Left renal pelvis (tissue), 4 donors: Measurements from ENCODE around the gene SPATA16. TPM values are rescaled to one million over a fixed set of nuclear protein-coding genes. Genes with fewer than 3 reads are reported as not detected.
"Not testable (repeated sequence)": the region's sequence is repeated elsewhere in the genome, so short reads cannot be mapped to it uniquely, and the experiment has no call there.

ENCODE experiments used
- DNase-seq, 4 donors: peaks; one replicate each; pipeline ENCODE4 v3.0.0-alpha.2; 2013; ENCODE audit warnings: low read depth in 4 of 4, low spot score in 3 of 4
- polyA plus RNA-seq, 4 donors: library from polyadenylated mRNA; unstranded; fragments of 120-200 nt; gene quantifications; one replicate each; pipeline ENCODE4 v1.2.1, GENCODE V29; 2013; ENCODE audit not compliant: insufficient read length in 4 of 4

SPATA16 gene
- polyA plus RNA-seq, 4 donors: not detected

DNA sequence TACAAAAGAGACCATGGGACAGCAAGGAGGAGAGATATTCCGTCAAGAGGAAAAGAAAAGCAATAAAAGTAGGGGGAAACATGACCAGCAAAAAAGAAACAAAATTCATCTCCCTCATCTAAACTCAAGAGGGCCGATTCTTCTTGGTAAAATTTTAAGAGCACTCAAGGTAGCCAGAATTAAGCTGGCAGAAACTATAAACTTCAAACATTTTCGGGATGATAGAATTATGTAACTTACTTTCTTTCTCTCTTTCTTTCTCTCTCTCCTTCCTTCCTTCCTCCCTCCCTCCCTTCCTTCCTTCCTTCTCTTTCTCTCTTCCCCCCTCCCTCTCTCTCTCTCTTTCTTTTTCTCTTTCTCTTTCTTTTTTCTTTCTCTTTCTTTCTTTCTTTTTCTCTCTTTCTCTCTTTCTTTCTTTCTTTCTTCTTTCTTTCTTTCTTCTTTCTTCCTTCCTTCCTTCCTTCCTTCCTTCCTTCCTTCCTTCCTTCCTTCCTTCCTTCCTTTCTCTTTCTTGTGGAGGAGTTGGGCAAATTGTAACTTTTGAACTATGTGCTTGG, 180.3 kb downstream of the SPATA16 start:
- DNase-seq: not testable (repeated sequence)

DNA sequence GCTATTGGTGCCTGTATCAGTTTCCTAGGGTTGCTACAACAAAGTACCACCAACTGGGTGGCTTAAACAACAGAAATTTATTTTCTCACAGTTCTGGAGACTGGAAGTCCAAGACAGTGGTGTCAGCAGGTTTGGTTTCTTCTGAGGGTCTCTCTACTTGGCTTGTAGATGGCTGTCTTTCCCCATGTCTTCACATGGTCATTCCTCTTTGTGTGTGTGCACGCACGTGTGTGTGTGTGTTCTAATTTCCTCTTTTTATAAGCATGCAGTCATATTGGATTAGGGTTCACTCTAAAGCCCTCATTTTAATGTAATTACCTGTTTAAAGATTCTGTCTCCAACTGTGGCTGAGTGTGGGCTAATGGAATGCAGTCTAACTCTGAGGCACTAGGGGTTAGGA, 182.5 kb downstream of the SPATA16 start:
- no peak for DNase-seq

DNA sequence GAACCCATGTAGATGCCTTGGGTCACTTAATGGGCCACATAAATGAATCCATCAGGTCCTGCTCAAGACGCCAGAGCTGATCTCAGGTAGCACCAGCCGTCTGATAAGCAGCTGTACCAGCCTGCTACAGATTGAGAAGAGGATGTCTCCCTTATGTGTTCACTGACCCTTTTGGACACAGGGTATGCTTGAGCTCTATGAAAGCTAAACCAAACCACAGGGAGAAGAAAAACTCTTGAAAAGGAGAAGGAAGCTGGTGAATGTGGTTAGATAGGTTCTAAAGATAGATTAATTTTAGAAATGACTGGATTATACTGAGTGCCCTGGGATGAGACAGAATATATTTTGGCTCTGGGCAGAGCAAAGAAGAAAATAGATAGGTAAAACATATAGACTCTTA, 187.5 kb downstream of the SPATA16 start:
- no peak for DNase-seq

DNA sequence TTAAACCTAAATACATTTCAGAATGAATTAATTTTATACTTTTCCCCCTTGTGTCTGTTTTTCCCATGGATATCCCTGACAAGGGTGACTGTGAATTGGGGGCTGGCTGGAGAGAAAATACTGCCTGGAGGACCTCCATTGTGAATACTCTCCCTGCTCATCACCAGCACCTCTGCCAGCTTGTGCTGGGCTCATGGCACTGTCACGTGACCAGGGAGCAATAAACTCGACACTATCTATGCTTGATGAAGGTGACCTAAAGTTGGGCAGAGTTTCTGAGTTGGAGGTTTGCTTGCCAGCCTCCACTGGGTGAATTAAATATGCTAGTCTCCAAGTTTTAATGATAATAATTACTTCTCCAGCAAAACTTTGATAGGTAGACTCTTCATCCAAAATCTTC, 189.5 kb downstream of the SPATA16 start:
- no peak for DNase-seq

DNA sequence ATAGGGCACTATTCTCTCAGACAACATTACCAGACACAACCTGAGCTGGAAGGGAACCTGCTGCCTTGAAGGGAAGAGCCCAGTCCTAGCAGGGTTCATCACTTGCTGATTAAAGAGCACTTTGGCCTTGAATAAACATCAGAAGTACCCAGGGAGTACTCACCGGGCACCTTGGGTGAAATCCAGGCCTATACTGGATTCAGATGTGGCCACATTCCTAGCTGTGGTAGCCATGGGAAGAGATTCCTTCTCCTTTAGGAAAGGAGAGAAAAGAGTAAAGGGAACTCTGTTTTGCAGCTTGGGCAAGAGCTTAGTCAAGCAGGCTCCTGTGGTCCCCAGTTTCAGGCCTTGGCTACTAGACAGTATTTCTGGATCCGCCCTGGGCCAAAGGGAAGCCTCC, 195.0 kb downstream of the SPATA16 start:
- DNase-seq: no peak

DNA sequence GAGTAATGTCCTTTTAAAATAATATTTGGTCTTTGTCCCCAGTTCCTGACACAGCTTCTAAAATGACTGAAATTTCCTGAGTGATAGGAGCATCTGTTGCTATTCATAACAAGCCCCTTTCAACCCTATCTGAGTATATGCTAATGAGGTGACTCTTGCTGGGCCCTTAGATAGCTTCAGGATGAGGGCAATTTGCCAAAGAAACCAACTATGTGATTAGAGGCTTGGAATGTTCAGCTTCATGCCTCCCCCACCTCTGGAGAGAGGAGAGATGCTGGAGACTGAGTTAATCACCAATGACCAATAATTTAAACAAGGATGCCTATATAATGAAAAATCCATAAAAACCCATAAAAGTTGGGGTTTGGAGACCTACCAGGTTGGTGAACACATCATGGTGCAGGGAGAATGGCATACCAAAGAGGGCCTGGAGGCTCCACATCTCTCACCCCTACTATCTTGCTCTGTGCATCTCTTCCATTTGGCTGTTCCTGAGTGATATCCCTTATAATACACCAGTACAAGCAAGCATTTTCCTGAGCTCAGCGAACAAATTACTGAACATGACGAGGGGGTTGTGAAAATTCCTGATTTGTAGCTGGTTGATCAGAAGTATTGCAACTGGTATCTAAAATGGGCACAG, 201.3 kb downstream of the SPATA16 start:
- DNase-seq: no peak

DNA sequence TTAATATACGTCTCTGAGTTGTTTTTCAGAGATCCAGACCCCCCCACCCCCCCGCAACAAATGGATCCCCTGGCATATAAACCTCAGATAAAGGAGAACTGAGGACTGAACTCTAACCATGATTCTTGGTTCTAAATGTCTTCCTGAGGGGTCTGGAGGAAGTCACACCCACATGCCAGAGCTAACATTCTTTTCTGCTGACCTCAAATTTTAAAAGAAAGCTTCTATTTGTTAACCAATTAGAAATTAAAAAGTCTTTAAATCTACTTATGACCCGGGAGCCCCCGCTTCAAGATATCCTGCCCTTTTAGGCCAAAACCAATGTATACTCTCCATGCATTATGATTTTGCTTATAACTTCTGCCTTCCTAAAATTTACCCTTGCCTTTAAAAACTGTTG, 202.2 kb downstream of the SPATA16 start:
- DNase-seq: no peak

DNA sequence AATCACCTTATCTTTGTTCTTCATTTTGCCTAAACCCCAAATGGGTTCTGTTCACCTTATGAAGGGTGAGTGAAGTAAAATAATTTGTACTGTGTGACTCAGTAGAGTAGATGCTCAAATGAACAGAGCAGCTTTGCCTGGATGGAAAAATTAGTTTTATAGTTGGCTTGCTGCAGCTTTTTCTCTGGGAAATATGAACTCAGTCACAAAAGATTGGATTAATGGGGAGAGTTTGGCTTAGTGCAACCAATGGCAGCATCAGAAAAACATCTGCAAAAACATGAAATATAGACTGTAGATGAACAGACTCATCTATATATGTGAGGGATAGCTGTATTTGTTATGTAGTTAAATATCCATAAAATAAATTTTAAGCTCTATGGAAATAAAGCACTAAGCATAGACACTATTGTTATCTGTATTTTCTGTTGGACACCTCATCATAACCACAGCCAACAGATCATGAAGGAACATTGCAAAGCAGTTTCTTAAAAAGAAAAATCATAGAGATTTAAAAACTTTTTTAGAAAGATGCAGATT, 209.2 kb downstream of the SPATA16 start:
- DNase-seq: no peak

DNA sequence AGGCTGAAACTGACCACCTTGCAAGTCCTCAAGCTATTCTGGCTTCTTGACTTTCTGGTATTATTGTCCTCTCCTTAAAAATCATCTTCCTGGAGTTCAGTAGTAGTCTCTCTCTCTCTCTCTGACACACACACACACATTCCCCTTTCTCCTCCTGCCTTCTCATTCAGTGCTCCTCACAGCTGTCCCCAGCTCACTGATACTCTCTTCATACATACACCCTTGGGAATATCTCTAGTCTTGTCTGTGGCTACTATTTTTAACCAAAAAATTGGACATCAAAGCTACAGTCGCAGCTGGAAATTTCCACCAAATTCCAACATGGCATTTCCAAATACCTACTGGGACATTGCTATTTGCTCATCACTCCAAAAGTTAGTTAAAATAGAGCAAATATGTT, 211.6 kb downstream of the SPATA16 start:
- no peak for DNase-seq

DNA sequence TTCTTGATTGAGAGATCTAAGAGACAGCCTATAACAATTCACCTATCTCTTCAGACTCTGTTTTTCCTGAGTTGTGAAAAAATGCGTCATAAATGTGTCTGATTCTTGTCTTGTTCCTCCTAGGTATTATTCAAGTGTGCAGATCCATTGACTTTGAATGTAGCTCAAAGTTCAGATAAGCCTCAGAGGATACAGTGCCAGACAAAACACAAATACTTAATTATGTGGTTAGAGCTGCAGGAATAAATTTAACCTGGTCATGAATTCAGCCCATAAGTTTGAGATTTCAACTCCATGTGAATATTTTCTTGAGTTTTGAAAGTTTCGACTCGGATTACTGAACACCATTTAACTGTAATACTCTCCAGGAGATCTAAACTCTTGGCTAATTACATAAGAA, 216.5 kb downstream of the SPATA16 start:
- no peak for DNase-seq

DNA sequence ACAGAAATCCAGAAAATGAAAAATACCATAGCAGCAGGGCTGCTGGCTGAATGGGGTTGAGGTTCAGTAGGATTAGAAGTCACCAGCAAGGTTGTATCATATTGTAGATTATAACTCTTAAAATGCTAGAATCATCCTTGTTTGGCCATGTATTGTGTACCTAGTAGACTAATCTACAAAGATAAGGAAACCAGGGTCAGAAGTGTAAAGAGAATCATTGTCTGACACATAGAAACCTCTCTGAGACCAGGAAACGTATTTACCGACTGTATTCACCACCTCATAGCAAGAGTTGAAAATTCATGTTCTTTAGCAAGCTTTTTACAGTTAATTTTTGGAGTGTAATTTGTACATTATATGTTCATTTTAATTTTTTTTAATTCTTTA, 221.7 kb downstream of the SPATA16 start:
- DNase-seq: no peak

DNA sequence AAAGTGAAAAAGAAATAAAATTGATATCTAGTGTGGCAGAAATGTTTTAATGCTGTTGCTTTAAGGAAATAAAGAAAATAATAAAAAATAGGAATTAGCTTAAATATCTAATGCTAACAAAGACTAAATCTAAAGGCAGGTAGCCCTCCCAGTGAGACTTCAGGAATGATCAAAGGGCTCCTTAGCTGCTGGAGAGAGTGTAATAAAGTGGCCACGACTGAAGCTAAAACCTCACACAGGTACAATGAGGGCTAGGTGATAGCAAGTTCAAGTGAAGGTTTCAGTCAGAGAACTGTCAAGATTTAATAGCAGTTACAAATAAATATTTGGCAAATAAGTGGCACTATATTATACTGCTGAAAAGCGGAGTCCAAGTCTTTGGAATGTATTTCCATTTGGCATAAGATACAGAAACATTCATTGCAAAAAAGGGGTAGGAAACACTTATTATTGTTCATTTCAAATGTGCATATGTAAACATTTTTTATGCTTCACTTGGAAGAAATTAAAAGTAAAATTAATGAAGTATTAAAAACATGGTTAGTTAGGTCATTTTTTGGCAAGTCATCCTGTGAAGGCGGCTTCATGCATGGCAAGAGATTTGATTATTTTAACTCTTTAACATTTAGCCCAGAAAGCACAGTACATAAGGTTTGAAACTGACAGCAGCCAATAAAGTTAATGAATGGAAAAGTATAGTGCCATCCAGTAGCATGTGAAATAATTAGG, 222.3 kb downstream of the SPATA16 start:
- DNase-seq: no peak

DNA sequence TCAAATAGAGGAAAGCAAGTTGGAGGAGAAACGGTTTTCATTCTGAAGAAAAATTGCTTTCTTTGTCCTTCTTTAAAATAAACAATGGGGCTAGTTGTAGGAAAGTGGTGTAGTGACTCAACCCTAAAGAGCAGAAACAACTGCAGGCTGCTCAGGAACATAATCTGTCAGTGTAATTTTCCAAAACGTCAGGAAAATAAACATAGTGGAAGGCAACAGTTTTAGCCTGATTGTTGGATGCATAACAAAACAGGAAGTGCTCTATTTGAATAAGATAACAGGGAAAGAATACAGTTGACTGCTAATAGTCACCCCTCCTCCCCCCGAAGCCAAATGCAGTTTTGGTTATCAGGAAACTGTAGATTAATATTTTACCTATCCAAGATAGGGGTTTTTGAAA, 222.9 kb downstream of the SPATA16 start:
- no peak for DNase-seq

DNA sequence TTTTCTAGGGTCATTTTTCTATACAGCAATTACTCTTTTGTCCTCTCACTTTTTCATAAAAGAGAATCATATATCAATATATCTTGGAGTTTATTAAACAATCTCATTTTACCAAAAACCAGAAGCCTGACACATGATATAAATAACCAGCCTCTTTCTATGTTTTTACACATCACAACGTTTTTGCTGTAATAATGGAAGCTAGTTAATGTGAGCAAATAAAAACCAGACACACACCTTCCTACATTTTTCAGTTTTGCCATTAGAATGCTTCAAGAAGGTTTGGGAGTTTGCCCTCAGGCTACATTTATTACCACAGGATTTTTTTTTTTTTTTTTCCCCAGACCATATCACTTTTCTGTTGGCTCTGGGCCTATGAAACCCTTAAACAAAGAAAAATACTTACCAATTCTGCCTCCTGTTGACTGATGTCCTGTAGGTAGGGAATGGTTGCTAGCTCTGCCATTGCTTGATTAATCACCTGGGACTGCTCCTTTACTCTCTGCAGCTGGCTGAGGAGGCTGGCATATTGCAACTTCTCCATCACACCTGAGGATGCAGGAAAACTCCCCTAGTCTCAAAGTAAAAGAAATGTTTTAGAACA, 225.0 kb downstream of the SPATA16 start:
- DNase-seq: no peak

DNA sequence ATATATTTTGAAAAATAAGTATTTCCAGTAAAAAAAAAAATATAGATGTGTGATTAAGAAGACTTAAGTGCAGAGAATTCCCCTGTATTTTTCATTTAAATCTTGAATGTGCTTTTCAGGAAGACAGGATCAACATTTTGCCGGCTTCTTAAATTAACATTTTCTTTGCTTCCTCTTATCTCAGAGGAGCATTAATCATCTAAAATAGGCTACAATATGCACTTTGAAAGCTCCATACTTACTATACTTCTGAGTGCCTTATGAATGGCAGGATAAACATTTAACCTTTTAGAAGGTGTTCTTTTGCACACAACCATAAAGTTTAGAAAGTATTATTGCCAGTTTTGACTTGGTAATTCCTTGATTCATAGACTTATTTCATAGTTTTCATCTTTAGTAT, 226.2 kb downstream of the SPATA16 start:
- no peak for DNase-seq

DNA sequence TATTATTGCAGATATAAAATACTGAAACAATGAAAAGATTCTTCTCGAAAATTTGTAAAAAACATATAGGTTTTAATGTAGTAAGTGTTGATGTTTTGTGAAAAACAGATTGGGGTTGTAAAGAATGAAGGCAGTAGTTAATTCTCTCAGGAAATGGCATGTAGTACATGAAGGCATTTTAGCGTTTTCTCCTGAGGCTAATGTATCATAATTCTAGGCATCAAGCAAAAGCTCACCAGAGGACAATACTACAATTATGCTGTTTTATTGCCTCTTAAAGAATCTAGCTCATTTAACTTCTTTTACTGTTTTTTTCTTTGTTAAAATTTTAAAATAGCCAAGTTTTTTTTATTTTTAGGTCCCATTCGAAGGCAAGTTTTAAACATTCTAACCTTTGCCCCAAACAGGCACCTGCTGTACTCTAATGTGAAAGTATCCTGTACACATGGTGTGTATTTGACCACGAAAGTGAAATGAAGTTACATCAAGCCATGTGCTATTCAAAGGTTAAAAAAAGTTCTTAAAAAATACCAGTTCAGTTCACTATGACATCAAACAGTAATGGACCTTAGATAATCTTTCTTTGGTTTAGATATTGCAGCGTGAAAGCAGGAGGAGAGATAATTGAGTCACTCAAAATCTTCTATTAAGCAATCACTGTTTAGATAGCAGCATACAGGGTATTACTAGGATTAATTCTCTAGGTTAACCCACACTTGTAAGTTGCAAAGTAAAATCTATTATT, 227.0 kb downstream of the SPATA16 start:
- DNase-seq: no peak

DNA sequence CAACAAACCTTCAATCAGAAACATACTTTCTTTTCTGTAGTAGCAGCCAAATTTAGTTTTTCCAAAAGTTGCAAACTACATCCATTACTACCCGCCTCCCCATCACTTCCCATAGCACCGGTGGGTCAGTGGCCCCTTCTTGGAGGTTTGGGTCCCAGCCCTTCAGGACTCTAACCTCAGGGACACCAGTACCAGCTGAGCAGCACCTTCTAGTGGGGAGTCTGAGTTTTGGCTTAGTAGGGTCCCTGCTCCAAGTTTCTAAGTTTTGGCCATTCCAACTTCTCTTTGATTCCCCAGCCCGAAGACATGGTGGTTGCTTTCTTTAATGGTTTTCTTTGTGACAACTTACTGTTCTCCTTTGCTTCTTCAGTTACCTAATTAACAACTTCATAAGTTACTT, 229.9 kb downstream of the SPATA16 start:
- DNase-seq: no peak

DNA sequence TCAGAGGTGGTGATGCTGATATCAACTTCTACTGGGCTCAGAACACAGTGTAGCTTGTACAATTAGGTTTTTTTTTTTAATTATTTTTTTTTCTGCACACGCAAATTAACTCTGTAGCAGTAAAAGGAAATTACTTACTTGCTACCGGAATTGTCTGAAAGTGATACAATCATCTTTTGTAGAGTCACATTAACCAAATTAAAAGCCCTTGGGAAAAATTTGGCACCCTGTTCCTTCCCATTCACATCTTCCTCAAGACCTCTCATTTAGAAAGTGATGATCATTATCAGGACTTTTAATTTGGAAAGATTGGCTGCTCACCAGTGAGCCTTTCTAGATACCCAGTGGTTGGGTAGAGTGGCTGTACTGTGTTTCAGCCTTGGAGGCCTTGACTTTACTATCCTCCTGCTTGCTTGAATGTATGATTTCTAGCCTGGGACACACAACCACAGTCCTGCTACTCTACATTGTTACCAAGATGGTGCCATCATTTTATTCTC, 232.2 kb downstream of the SPATA16 start:
- no peak for DNase-seq

DNA sequence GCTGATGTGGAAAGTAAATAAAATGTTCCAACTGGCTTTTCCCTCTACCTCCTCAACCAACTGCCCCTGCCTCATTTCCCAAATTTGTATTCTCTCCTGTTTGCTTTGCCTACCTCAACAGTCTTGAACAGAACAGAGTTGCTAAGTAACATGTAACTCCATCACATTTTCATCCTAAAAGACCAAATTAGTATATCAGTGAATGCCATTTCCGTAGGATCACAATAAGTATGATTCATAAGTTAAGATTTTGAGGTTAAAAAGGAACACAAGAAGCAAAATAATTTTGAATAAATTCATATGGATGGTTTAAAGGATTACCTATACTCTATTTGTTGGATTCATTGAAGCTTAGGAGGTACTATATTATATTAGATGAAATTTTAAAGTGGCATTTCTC, 235.6 kb downstream of the SPATA16 start:
- DNase-seq: no peak

DNA sequence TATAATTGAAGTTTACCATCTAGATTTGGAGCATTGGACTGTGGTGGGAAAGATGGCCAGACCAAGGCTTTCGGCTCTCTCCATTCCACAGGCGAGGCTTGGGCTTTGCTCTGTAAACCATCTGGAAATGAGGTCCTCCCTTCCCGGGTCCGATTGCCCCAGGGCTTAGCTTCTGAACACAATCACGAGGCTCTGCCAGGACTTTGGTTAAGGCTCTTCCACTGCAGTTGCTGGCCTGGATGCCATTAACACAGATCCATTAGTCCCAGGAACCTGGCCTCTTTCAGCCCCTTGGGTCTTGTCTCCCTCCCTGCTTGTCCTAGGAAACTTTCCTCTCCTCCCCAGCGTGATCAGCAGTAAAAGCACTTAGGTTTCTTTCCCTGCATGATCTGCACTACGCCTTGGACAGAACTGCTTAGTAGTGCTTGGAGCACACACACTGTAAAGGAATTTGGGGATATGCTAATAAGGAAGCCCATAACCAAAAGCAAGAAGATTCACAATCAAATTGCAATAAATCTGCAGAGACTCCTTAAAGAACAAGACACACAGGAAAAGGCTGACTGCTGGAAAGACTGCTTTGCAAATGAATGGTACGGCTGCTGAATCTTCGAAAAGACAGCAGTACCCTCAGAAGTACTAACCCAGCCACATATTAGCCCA, 236.2 kb downstream of the SPATA16 start:
- DNase-seq: no peak
